Stimulated activated CD4-positive, alpha-beta T cell treated with anti-CD3 and anti-CD28 coated beads, Interleukin-15, amount 100 ng/mL, for 1 hour (primary cell): ENCODE results near the gene PSME1.

Experiments used
- DNase-seq, 2 donors: peaks; one replicate each; pipeline ENCODE4 v3.0.0-alpha.2; 2020; ENCODE audit warnings: low read depth in 1 of 2, low spot score in 1 of 2

Gene PSME1

GRCh38 chr14:24135834-24136683, at the start of gene PSME1:
Gene PSME1, plus strand, starts transcription at chr14:24136194. Its CDS starts 69 bp downstream, at chr14:24136263.
- DNase-seq: peak; percentile 90 to 93

DNA sequence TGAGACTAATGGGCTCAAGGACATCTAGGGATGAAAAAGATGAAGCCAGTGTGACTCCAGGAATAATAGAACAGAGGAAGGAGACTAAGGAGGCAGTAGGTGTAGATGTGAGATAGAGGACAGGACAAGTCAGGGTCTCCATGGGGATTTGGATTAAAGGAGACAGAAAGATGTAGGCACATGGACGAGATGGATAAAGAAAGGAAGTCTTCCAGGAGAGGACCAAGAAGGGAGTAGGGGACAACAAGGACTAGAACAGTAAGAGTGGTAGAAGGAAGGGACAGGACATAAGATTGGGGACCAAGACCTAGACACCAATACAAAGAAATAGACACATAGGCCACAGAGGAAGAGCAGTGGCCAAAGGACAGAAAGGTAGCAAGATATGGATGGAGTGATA, 49.0 kb upstream of the PSME1 start:
- DNase-seq: no peak

GRCh38 chr14:24088095-24088494, 47.9 kb upstream of the PSME1 start:
- DNase-seq: no peak

DNA sequence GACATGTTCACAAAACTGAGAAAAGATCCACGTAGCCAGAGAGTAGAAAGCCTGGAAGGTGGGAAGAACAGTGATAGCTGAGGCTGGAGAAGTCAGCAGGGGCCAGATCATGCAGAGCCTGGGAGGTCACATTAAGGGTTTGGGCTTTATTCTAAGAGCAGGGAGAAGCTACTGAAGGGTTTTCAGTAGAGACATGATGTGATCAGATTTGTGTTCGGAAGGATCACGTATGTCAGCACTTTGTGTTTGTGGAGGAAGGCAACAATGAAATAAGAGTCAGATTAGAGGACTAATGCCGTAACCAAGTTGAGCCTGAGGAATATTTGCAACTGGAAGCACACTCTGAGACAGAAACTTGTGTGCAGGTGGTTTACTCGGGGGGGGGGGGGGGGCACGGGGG, 46.1 kb upstream of the PSME1 start:
- DNase-seq: no peak

GRCh38 chr14:24092110-24092504, 43.9 kb upstream of the PSME1 start:
- DNase-seq: no peak

- no peak for DNase-seq
These were observed 43.3 kb upstream of the PSME1 start for GRCh38 chr14:24092505-24093206.

DNA sequence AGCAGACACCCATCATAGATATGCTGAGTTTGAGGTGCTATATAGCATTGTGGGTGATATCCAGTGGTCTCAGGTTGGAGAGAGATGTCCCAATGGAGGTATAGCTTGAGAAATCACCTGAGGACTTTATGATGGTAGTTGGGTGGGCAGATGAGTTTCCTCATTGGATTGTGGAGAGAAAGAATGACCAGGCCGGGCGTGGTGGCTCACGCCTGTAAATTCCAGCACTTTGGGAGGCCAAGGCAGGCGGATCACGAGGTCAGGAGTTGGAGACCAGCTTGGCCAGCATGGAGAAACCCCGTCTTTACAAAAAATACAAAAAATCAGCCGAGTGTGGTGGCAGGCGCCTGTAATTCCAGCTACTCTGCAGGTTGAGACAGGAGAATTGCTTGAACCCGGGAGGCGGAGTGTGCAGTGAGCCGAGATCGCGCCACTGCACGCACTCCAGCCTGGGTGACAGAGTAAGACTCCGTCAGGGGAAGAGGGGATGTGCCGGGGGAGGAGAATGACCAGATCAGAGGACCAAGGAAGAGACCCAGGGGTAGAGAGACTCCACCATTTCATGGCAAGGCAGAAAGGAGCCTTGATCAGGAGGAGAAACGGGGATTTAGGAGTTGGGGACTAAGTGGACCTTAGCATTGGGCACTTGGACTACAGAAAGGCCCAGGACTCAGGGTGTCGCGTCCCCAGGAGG, 42.6 kb upstream of the PSME1 start:
- DNase-seq: no peak

DNA sequence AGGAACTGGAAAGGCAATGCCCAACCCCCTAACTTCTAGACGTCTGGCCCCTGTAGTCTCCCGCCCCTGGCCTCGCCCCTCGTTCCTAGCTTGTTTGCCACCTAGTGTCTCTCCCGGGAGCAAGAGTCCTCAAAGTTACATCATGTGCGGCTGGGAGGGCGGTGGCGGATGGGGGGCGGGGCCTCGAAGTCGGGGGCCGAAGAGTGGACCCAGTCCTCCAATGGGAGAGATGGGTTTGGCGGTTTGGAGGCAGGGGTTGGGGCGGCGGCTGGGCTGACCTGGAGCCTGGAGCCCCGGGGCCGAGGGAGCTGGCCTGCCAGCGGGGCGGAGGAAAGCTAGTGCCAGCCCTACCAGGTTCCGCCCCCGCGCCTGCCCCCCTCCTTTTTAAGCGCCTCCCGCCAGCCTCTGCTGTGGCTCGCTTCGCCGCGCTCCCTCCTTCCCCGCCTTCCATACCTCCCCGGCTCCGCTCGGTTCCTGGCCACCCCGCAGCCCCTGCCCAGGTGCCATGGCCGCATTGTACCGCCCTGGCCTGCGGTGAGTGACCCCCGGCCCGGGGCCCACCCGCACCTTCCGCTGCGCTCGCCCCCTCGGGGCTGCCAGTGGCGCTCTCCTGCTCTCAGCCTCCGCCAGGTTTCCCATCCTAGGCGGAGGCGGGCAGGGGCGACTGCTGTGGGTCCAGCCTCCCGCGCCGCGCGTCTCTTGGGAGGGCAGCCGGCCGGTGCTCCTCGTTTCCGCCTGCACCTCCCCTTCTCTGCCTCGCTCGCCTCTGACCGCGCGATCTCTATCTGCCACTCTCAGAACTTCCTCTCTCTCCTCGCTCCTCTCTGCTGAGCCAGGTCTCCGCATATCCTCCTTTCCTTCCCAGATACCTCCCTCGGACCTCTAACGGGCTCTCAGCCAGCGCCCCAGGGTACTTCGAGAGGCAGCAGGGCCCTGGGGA, 41.8 kb upstream of the PSME1 start, which contains the start of gene PCK2:
Gene PCK2, plus strand, starts transcription at position 411 of the 940 bp plus-strand sequence. Its CDS starts 95 bp downstream, at position 506.
- peak; percentile 45 to 77 for DNase-seq

GRCh38 chr14:24094841-24095270, 41.1 kb upstream of the PSME1 start:
- no peak for DNase-seq

GRCh38 chr14:24095271-24096068, 40.5 kb upstream of the PSME1 start:
- DNase-seq: peak in 1 of 2 donors; percentile 48

- DNase-seq: no peak
These were observed 39.3 kb upstream of the PSME1 start for GRCh38 chr14:24096545-24097181.

DNA sequence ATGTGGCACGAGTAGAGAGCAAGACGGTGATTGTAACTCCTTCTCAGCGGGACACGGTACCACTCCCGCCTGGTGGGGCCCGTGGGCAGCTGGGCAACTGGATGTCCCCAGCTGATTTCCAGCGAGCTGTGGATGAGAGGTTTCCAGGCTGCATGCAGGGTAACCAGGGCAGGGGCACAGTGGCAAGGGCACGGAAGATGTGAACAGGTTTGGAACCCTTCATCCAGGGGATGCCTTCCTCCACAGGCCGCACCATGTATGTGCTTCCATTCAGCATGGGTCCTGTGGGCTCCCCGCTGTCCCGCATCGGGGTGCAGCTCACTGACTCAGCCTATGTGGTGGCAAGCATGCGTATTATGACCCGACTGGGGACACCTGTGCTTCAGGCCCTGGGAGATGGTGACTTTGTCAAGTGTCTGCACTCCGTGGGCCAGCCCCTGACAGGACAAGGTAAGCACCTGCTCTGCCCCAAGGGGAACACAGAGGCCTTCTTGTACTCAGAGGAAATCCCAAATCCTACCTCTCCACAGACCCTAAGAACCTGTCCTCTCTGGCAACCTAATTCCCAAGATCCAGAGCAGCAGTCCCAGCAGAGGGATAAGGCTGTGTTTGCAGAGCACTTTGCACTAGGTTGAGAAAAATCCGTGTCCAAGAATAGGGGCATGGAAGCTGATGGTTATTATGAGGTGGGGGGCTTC, 37.6 kb upstream of the PSME1 start:
- DNase-seq: no peak

DNA sequence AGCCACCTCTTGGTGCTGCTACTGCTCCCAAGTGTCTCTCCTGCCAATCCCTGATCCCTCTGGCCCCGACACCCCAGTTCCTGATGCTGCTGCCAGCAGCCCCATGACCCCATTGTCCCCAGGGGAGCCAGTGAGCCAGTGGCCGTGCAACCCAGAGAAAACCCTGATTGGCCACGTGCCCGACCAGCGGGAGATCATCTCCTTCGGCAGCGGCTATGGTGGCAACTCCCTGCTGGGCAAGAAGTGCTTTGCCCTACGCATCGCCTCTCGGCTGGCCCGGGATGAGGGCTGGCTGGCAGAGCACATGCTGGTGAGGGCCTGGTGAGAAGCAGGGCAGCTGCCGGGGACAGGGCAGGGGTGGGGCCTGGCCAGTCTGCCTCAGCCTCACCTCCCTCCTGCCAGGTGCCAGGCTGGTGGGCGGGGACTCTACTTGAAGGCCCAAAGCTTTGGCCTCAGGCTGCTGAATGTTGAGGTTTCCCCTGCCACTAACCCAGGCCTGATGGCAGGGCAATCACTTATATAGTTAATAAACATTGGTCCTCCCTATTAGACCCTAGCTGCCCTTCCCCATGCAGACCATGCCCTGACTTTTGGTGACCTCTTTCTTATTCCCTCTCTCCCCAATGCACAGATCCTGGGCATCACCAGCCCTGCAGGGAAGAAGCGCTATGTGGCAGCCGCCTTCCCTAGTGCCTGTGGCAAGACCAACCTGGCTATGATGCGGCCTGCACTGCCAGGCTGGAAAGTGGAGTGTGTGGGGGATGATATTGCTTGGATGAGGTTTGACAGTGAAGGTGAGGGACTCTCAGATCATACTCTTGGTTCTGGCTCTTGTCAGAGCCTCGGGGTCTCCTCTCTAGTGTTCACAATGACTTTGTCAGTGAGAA, 36.8 kb upstream of the PSME1 start:
- DNase-seq: no peak

- DNase-seq: no peak
These were observed 35.6 kb upstream of the PSME1 start for GRCh38 chr14:24100197-24100981.

- DNase-seq: no peak
These were observed 35.0 kb upstream of the PSME1 start for GRCh38 chr14:24100982-24101494.

DNA sequence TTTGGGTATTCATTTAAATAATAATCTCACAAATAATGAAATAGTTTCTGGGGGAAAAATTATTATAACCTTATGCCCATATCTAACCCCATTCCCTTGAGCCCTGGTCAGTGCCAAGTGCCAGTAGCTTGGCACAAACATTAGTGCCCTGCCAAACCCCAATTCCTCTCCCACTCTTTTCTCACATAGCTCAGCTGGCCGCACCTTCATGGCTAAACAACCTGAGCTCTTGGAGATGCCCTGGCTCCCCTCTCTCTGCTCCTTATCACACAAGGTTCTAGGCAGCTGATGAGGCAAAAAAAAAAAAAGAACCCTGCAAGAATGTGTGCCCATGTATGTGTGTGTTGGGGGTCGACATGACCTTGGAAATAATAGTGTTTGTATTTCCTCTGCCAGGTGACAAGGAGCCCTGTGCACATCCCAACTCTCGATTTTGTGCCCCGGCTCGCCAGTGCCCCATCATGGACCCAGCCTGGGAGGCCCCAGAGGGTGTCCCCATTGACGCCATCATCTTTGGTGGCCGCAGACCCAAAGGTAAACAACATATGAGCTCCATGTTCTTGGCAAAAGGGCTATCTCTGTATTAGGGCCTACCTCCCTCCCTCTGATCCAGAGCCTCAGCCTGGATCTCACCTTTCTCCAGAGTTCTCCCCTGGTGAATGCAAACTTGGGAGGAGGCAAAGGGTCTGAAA, 33.5 kb upstream of the PSME1 start:
- DNase-seq: no peak
